Upper lobe of left lung (tissue), 6 donors: ENCODE measurements around the gene AIFM3. TPM values are rescaled to one million over a fixed set of nuclear protein-coding genes. Genes with fewer than 3 reads are reported as not detected.
"Not testable (repeated sequence)": the region's sequence is repeated elsewhere in the genome, so short reads cannot be mapped to it uniquely, and the experiment has no call there.

Experiments used
- ATAC-seq, 2 donors: fragments of 200-7000 bp; cut with Tn5 transposase; one replicate each; pipeline ENCODE4 v1.9.1; 2022; ENCODE audit warnings: mild to moderate bottlenecking in 2 of 2, moderate library complexity in 2 of 2; ENCODE audit not compliant: low FRiP score in 2 of 2
- DNase-seq, 2 donors: peaks; one replicate each; pipeline ENCODE4 v3.0.0-alpha.2; 2019 to 2020
- H3K27ac ChIP-seq, 4 donors: fragments of 200-600 bp; sonication (generic); one replicate each; pipeline ENCODE4 v1.5.1; 2016 to 2019
- H3K27me3 ChIP-seq, 4 donors: fragments of 200-600 bp; sonication (generic); one replicate each; pipeline ENCODE4 v1.5.1; 2017 to 2019
- H3K36me3 ChIP-seq, 4 donors: fragments of 200-600 bp; sonication (generic); one replicate each; pipeline ENCODE4 v1.5.1; 2016 to 2019
- H3K4me1 ChIP-seq, 4 donors: fragments of 200-600 bp; sonication (generic); one replicate each; pipeline ENCODE4 v1.5.1; 2018 to 2019
- H3K4me3 ChIP-seq, 4 donors: fragments of 200-600 bp; sonication (generic); one replicate each; pipeline ENCODE4 v1.5.1; 2017 to 2019; ENCODE audit warnings: mild to moderate bottlenecking in 2 of 4, moderate library complexity in 1 of 4
- H3K9me3 ChIP-seq, 4 donors: fragments of 200-600 bp; sonication (generic); one replicate each; pipeline ENCODE4 v1.5.1; 2018 to 2019
- CTCF ChIP-seq, 6 experiments: fragments of 450-650 bp in 4 of 6; fragments of 200-600 bp in 2 of 6; sonication (generic) in 2 of 6; IDR thresholded peaks; one replicate each; pipeline ENCODE4 v1.5.1; 2016 to 2019; ENCODE audit warnings: antibody characterized with exemption in 6 of 6
- EP300 ChIP-seq, 4 donors: sonication (generic); formaldehyde crosslinking; IDR thresholded peaks; one replicate each; pipeline ENCODE4 v1.5.1; 2017; ENCODE audit warnings: antibody characterized with exemption in 4 of 4, control low read depth in 2 of 4
- POLR2A ChIP-seq, 4 donors: fragments of 450-650 bp; IDR thresholded peaks; one replicate each; pipeline ENCODE4 v1.5.1; 2016 to 2017; ENCODE audit warnings: antibody characterized with exemption in 4 of 4, mild to moderate bottlenecking in 2 of 4
- POLR2AphosphoS5 ChIP-seq, 2 donors: sonication (generic); formaldehyde crosslinking; IDR thresholded peaks; one replicate each; pipeline ENCODE4 v1.5.1; 2017; ENCODE audit warnings: antibody characterized with exemption in 2 of 2
- WGBS, 2 donors: methylation state at CpG; one replicate each; pipeline ENCODE4 v1.1.5; 2017 to 2018; 5-methylcytosine and 5-hydroxymethylcytosine counted together
- total RNA-seq, 6 donors: library from RNA; depleted of rRNA in 4 of 6; stranded (reverse); fragments of >200 nt in 4 of 6; gene quantifications; one replicate each; pipeline versions ENCODE4 v1.1.0 to v1.2.1, GENCODE V29; 2016 to 2021
- donor health status: DM: no; HTN: no; CAD: no; lungs with moderate emphysema.
- donor health status: DM: no; HTN: yes; CAD: no; lungs with severe emphysema.

The AIFM3 gene
- total RNA-seq, 6 donors from 2014 or later, result 4.7 to 9.4 (median 6.6) TPM

- Histone ChIP-seq H3K27me3 (no peaks in the 10 kb centered on the region), H3K9me3 (no peaks in the 10 kb centered on the region), H3K4me3 (no peak overlapping the region), H3K4me1 (no peaks in the 10 kb centered on the region), H3K36me3 (no peaks in the 10 kb centered on the region), H3K27ac (no peak overlapping the region)
- TF ChIP-seq POLR2A (IDR thresholded peaks at IDR 0.05) (no peak), CTCF (IDR thresholded peaks at IDR 0.05) (no peak), POLR2AphosphoS5 (IDR thresholded peaks at IDR 0.05) (no peak), EP300 (IDR thresholded peaks at IDR 0.05) (no peak)
- 57 to 72% methylated on average over 3 to 4 of the region's 4 CpGs for WGBS, 2 donors
- no peak for DNase-seq
- no peak for ATAC-seq
Observed at GRCh38 chr22:20970939-20971657, 4.0 kb downstream of the AIFM3 start.

GRCh38 chr22:20972014-20972694, 5.1 kb downstream of the AIFM3 start:
- DNase-seq, H3K9me3 ChIP-seq, H3K27ac ChIP-seq, H3K27me3 ChIP-seq, H3K4me1 ChIP-seq, ATAC-seq, H3K36me3 ChIP-seq, H3K4me3 ChIP-seq: not testable (repeated sequence)
- 67% methylated on average over 6 to 11 of the region's 11 CpGs for WGBS, 2 donors

DNA sequence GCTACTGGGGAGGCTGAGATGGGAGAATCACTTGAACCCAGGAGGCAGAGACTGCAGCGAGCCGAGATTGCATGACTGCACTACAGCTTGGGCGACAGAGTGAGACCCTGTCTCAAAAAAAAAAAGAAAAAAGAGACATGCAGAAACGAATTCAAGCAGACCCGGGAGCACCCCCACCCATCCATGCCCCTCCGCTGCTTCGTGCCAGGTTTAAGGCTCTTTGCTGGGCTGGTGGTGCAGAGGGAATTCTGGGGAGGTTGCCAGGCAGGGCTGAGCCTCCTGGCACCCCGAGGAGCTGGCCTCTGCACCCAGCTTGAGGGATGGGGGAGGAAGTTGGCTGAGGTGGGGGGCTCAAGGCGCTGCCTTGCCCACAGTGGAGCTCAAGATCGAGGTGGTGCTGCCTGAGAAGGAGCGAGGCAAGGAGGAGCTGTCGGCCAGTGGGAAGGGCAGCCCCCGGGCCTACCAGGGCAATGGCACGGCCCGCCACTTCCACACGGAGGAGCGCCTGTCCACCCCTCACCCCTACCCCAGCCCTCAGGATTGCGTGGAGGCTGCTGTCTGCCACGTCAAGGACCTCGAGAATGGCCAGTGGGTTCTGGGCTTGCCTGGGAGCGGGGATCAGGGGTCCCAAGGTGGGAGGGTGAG, 6.0 kb downstream of the AIFM3 start:
- ATAC-seq (no peak), DNase-seq (peak in 1 of 2 donors; percentile 62)
- no peak for TF ChIP-seq POLR2AphosphoS5 (IDR thresholded peaks at IDR 0.05)
- Histone ChIP-seq H3K4me3 (no peak overlapping the region), H3K36me3 (no peaks in the 10 kb centered on the region), H3K4me1 (no peaks in the 10 kb centered on the region), H3K27me3 (no peaks in the 10 kb centered on the region), H3K27ac (no peak overlapping the region), H3K9me3 (no peaks in the 10 kb centered on the region)
- 65 to 79% methylated on average over 12 to 15 of the region's 21 CpGs for WGBS, 2 donors

- Histone ChIP-seq H3K9me3 (peaks cover 0 to 5% (median 1%) of the 10 kb centered on the region in 4 donors), H3K27ac (no peak overlapping the region), H3K4me1 (no peaks in the 10 kb centered on the region), H3K4me3 (no peak overlapping the region), H3K36me3 (no peaks in the 10 kb centered on the region), H3K27me3 (no peaks in the 10 kb centered on the region)
- 64 to 76% methylated on average over 4 to 15 of the region's 21 CpGs for WGBS, 2 donors
- TF ChIP-seq POLR2A (IDR thresholded peaks at IDR 0.05) (no peak), POLR2AphosphoS5 (IDR thresholded peaks at IDR 0.05) (no peak), EP300 (IDR thresholded peaks at IDR 0.05) (no peak), CTCF (IDR thresholded peaks at IDR 0.05) (no peak)
- no peak for ATAC-seq
- peak in 1 of 2 donors; percentile 77 for DNase-seq
Observed at GRCh38 chr22:20973634-20974286, 6.7 kb downstream of the AIFM3 start.

DNA sequence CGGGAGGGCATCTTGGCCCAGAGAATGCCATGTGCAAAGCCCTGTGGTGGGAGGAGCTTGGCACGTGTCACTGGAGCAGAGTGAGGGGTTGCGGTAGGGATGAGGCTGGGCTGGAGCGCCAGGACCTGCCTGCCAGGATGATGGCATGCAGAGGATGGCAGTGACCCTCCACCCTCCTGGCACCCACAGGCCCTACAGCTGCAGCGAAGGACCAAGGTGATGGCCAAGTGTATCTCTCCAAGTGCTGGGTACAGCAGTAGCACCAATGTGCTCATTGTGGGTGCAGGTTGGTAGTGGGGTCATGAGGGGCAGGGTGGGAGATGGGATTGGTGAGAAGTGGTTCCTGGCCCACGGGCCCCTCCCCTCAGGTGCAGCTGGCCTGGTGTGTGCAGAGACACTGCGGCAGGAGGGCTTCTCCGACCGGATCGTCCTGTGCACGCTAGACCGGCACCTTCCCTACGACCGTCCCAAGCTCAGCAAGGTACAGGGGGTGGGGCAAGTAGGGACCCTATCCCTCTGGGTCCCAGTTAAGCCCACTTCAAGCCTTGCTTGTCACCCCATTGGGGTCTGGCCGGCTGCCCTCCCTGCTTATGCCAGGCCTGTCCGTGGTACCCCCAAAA, 7.4 kb downstream of the AIFM3 start:
- peaks cover under 1 to 5% (median 3%) of the 10 kb centered on the region in 4 donors for H3K4me1 ChIP-seq
- WGBS, 2 donors, result 80 to 82% methylated on average over 14 to 15 of the region's 16 CpGs
- peak in 1 of 2 donors; percentile 66 for DNase-seq
- no peak overlapping the region for H3K27ac ChIP-seq
- H3K9me3 ChIP-seq, result peaks cover 0 to 9% (median 1%) of the 10 kb centered on the region in 4 donors
- H3K36me3 ChIP-seq, result no peaks in the 10 kb centered on the region
- TF ChIP-seq CTCF (IDR thresholded peaks at IDR 0.05) (no peak), EP300 (IDR thresholded peaks at IDR 0.05) (no peak), POLR2A (IDR thresholded peaks at IDR 0.05) (no peak)
- H3K27me3 ChIP-seq, result no peaks in the 10 kb centered on the region
- H3K4me3 ChIP-seq, result no peak overlapping the region
- no peak for ATAC-seq
